ENCODE results near the gene PCNX2.

GRCh38 chr1:233111731-233112130 lies 183.8 kb downstream of the PCNX2 start:
- TF ChIP-seq, protein P1, sequence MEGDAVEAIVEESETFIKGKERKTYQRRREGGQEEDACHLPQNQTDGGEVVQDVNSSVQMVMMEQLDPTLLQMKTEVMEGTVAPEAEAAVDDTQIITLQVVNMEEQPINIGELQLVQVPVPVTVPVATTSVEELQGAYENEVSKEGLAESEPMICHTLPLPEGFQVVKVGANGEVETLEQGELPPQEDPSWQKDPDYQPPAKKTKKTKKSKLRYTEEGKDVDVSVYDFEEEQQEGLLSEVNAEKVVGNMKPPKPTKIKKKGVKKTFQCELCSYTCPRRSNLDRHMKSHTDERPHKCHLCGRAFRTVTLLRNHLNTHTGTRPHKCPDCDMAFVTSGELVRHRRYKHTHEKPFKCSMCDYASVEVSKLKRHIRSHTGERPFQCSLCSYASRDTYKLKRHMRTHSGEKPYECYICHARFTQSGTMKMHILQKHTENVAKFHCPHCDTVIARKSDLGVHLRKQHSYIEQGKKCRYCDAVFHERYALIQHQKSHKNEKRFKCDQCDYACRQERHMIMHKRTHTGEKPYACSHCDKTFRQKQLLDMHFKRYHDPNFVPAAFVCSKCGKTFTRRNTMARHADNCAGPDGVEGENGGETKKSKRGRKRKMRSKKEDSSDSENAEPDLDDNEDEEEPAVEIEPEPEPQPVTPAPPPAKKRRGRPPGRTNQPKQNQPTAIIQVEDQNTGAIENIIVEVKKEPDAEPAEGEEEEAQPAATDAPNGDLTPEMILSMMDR (IDR thresholded peaks at IDR 0.05): no peak
- TF ChIP-seq POLR2A (IDR thresholded peaks at IDR 0.05) (no peak), POLR2AphosphoS5 (IDR thresholded peaks at IDR 0.05) (no peak)

All from prostate gland (tissue), 2 donors.